ENCODE measurements around the gene FBXW7. TPM values are rescaled to one million over a fixed set of nuclear protein-coding genes. Genes with fewer than 3 reads are reported as not detected.

Gene FBXW7
- polyA plus RNA-seq, 1 of the 3 experiments (the other 2 are of a cell fraction): 7.7 TPM

- TF ChIP-seq RAD21 (IDR thresholded peaks at IDR 0.05; ENCODE audit: low read length): no peak
- TF ChIP-seq FOXM1 (IDR thresholded peaks at IDR 0.05; ENCODE audit: low read depth): no peak
- TF ChIP-seq YY1 (IDR thresholded peaks at IDR 0.05; ENCODE audit: low read depth): no peak
These were observed 36.5 kb downstream of the FBXW7 start (continued) for GRCh38 chr4:152499344-152499743.

DNA sequence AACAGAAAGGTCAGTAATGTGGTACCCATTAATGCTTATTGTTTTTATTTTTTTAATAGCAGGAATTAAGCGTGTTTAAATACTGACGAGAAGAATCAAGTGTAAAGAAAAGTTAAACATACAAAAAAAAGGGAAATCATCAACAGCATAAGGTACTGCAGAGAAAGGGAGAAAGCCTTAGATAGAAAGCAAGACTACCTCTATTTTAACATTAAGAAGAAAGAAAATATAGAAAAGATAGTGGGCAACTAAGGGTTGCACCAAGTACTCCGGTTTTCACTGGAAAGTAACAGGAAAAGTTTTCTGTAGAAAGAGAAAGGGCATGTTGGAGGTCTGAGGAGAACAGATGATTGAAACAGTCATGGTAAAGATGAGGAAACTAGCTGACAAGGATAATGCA, 41.9 kb downstream of the FBXW7 start:
- TF ChIP-seq, protein P1, sequence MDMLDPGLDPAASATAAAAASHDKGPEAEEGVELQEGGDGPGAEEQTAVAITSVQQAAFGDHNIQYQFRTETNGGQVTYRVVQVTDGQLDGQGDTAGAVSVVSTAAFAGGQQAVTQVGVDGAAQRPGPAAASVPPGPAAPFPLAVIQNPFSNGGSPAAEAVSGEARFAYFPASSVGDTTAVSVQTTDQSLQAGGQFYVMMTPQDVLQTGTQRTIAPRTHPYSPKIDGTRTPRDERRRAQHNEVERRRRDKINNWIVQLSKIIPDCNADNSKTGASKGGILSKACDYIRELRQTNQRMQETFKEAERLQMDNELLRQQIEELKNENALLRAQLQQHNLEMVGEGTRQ (IDR thresholded peaks at IDR 0.05; ENCODE audit: borderline replicate concordance, low read depth, low read length): no peak
- TF ChIP-seq SMC3 (IDR thresholded peaks at IDR 0.05; ENCODE audit: low read depth, low read length) (no peak), TAF1 (IDR thresholded peaks at IDR 0.05; ENCODE audit: borderline replicate concordance, low read depth, low read length) (no peak), NRF1 (IDR thresholded peaks at IDR 0.05; ENCODE audit: low read depth, low read length) (no peak), TCF12 (IDR thresholded peaks at IDR 0.05) (no peak), RCOR1 (IDR thresholded peaks at IDR 0.05; ENCODE audit: low read length) (no peak), EZH2phosphoT487 (IDR thresholded peaks at IDR 0.05; ENCODE audit: borderline replicate concordance, low read depth) (no peak), MEF2A (IDR thresholded peaks at IDR 0.05; ENCODE audit: borderline replicate concordance, low read depth) (no peak)
- Histone ChIP-seq H3K4me2 (no peak overlapping the region), H3K36me3 (replicated peaks in 1 of 2; ENCODE audit: control insufficient read depth in 1 of 2, insufficient read depth in 2 of 2, low read length in 1 of 2) (no peaks in the 10 kb centered on the region), H3K9me2 (no peaks in the 10 kb centered on the region), H3K4me3 (ENCODE audit: low read depth in 2 of 2, low read length in 1 of 2) (no peak overlapping the region), H4K20me1 (ENCODE audit: insufficient read depth) (peaks cover 17% of the 10 kb centered on the region), H3K9ac (no peak overlapping the region), H3K9me3 (no peaks in the 10 kb centered on the region), H3F3A (replicated peaks; ENCODE audit: insufficient read depth) (no peaks in the 10 kb centered on the region), H3K27me3 (ENCODE audit: insufficient read depth) (no peaks in the 10 kb centered on the region), H3K79me2 (ENCODE audit: insufficient read depth) (peaks cover 94% of the 10 kb centered on the region), H3K4me1 (ENCODE audit: control insufficient read depth in 1 of 2, insufficient read depth in 2 of 2, low read depth in 1 of 2, low read length in 1 of 2) (peaks cover 0 to 8% of the 10 kb centered on the region in 2 experiments; a peak in 1 of 4 replicates), H2AFZ (ENCODE audit: low read depth) (no peak overlapping the region), H3K27ac (ENCODE audit: low read depth in 2 of 2, low read length in 1 of 2) (no peak overlapping the region)
- DNase-seq: no peak
- POLR2A ChIA-PET: no interaction called here
- whole genome bisulfite sequencing (ENCODE audit: low lambda C conversion rate): 92% methylated on average over 3 of the region's 3 CpGs
- CTCF ChIA-PET: no interaction called here

DNA sequence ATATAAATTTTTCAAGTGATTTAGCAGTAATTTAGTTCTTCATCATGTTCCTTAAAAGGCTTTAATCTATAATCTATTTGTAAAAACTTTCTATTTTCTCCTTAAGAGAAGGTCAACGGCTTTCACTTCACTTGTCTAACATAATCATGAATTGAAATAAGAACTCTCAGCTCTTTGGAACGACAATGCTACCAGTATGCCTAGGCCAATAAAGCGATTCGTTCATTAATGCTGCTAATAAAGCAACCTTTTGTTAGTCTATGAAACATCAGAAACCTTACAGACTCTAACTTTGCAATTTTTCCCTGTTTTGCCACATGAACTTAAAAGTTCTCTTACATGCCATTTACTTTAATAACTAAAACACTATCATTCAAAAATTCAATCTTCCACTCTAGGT, 47.6 kb downstream of the FBXW7 start:
- Histone ChIP-seq H4K20me1 (ENCODE audit: insufficient read depth) (peaks cover 7% of the 10 kb centered on the region; the same call in 1 of the 2 replicates), H3K9me2 (no peaks in the 10 kb centered on the region), H2AFZ (ENCODE audit: low read depth) (no peak overlapping the region), H3K4me1 (ENCODE audit: control insufficient read depth in 1 of 2, insufficient read depth in 2 of 2, low read depth in 1 of 2, low read length in 1 of 2) (peaks cover 10 to 11% of the 10 kb centered on the region in 2 experiments; a peak in 2 of 4 replicates), H3K36me3 (replicated peaks in 1 of 2; ENCODE audit: control insufficient read depth in 1 of 2, insufficient read depth in 2 of 2, low read length in 1 of 2) (no peaks in the 10 kb centered on the region), H3K27me3 (ENCODE audit: insufficient read depth) (no peaks in the 10 kb centered on the region), H3K4me2 (no peak overlapping the region), H3K9me3 (no peaks in the 10 kb centered on the region; the same call in 1 of the 2 replicates), H3K9ac (no peak overlapping the region), H3K27ac (ENCODE audit: low read depth in 2 of 2, low read length in 1 of 2) (no peak overlapping the region), H3F3A (replicated peaks; ENCODE audit: insufficient read depth) (no peaks in the 10 kb centered on the region), H3K4me3 (ENCODE audit: low read depth in 2 of 2, low read length in 1 of 2) (no peak overlapping the region), H3K79me2 (ENCODE audit: insufficient read depth) (peaks cover 87% of the 10 kb centered on the region)
- TF ChIP-seq MAX (IDR thresholded peaks at IDR 0.05; ENCODE audit: low read depth): no peak
- TF ChIP-seq TCF12 (IDR thresholded peaks at IDR 0.05): no peak
- TF ChIP-seq JUND (IDR thresholded peaks at IDR 0.05): no peak
- ChIA-PET POLR2A (no interaction called here), CTCF (interaction anchor here (0.6 to 4.2 kb wide), 3 partner anchors 11 to 43 kb away, joined by 3 to 29 read pairs (median 4); no protein-coding TSS in a partner anchor)
- DNase-seq: no peak
- 98% methylated on average over 4 of the region's 4 CpGs for WGBS (ENCODE audit: low lambda C conversion rate)
